SK-N-MC (cell line): Measurements from ENCODE around the gene PRRC2B.

Experiments
- EZH2 ChIP-seq: fragments of 200-600 bp; sonication (generic); IDR thresholded peaks from one replicate; pipeline ENCODE4 v1.6.1; 2017; ENCODE audit warnings: antibody characterized with exemption
- POLR2AphosphoS5 ChIP-seq: IDR thresholded peaks from 2 replicates; pipeline ENCODE4 v1.6.1; 2012; ENCODE audit warnings: mild to moderate bottlenecking, low read depth, low read length, borderline replicate concordance

- TF ChIP-seq POLR2AphosphoS5 (no peak), EZH2 (no peak)
These were observed 24.5 kb downstream of the PRRC2B start for GRCh38 chr9:131418143-131419025.
